Ectodermal cell (in vitro differentiated cells): ENCODE data around the gene TLR10.

Source experiments
- H3K27ac ChIP-seq: 2 replicates; pipeline ENCODE4 v1.7.0; 2013; ENCODE audit warnings: mild to moderate bottlenecking, low read depth, low read length; ENCODE audit not compliant: insufficient read depth, poor library complexity, severe bottlenecking
- H3K27me3 ChIP-seq: 2 replicates; pipeline ENCODE4 v1.7.0; 2013; ENCODE audit warnings: mild to moderate bottlenecking, low read length; ENCODE audit not compliant: insufficient read depth, control insufficient read depth, poor library complexity, severe bottlenecking
- H3K36me3 ChIP-seq: one replicate; pipeline ENCODE4 v1.7.0; 2013; ENCODE audit warnings: low read length; ENCODE audit not compliant: control insufficient read depth, insufficient read depth
- H3K4me1 ChIP-seq: one replicate; pipeline ENCODE4 v1.7.0; 2013; ENCODE audit warnings: low read length; ENCODE audit not compliant: control insufficient read depth, insufficient read depth
- H3K4me3 ChIP-seq: 2 replicates; pipeline ENCODE4 v1.7.0; 2013; ENCODE audit warnings: low read depth, low read length, control low read depth; ENCODE audit not compliant: insufficient read depth
- H3K9me3 ChIP-seq: 2 replicates; pipeline ENCODE4 v1.7.0; 2013; ENCODE audit warnings: mild to moderate bottlenecking, low read length, moderate library complexity; ENCODE audit not compliant: control insufficient read depth
- WGBS, 2 experiments: methylation state at CpG; one replicate each; pipeline ENCODE4 v1.1.7; 2013; ENCODE audit warnings: missing lambda C conversion rate in 2 of 2; 5-methylcytosine and 5-hydroxymethylcytosine counted together

Gene TLR10

GRCh38 chr4:38734446-38734845, 48.3 kb downstream of the TLR10 start:
- 93 to 94% methylated on average over 5 of the region's 5 CpGs for WGBS, 2 experiments
- Histone ChIP-seq H3K4me1 (no peaks in the 10 kb centered on the region), H3K9me3 (peaks cover 2% of the 10 kb centered on the region), H3K36me3 (no peaks in the 10 kb centered on the region), H3K4me3 (no peak overlapping the region), H3K27me3 (no peaks in the 10 kb centered on the region), H3K27ac (no peak overlapping the region)

GRCh38 chr4:38733663-38734062, 49.1 kb downstream of the TLR10 start:
- WGBS, 2 experiments, result 88 to 94% methylated on average over 2 of the region's 2 CpGs
- no peaks in the 10 kb centered on the region for H3K4me1 ChIP-seq
- no peak overlapping the region for H3K27ac ChIP-seq
- H3K4me3 ChIP-seq, result no peak overlapping the region
- H3K36me3 ChIP-seq, result no peaks in the 10 kb centered on the region
- no peaks in the 10 kb centered on the region for H3K27me3 ChIP-seq
- peaks cover 2% of the 10 kb centered on the region for H3K9me3 ChIP-seq

DNA sequence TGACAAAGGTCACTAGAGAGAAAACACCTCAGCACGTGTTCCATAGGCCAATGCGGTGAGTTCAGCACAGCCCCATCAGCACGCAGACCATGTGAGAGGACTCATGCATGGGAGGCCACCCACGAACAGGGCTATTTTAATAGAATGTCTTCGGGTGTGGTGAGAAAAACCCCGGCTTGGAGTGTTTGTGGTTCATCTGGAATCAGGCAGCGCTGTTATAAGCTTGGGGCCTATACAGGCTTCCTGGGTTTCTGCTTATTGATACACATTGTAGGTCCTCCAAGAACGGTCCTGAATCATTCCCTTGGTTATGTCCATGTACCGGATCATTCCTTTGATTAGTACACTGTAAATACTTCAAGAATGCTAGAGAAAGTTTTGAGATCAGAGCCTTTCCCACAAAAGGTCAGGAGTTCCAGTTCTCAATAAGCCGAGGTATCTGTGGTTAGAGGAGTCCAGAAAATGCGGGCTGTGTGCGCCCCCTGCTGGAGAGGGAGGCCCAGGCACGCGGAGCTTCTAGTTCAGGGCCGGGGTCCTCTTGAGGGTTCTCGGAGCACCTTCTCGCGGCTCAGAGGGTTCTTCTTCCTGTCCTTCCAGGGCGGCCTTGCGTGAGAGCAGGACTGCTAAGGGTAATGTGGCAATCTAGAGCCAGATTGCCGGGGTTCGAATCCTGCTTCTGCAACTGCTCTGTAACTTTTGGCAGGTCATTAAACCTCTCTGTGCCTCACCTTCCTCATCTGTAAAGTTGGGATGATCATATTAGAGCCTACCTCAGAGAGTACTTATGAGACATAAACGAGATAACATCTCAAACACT, 51.8 kb downstream of the TLR10 start:
- 46 to 54% methylated on average over 22 to 23 of the region's 23 CpGs for WGBS, 2 experiments
- Histone ChIP-seq H3K9me3 (peaks cover 2% of the 10 kb centered on the region), H3K36me3 (no peaks in the 10 kb centered on the region), H3K27me3 (no peaks in the 10 kb centered on the region), H3K27ac (no peak overlapping the region), H3K4me1 (no peaks in the 10 kb centered on the region), H3K4me3 (no peak overlapping the region)

DNA sequence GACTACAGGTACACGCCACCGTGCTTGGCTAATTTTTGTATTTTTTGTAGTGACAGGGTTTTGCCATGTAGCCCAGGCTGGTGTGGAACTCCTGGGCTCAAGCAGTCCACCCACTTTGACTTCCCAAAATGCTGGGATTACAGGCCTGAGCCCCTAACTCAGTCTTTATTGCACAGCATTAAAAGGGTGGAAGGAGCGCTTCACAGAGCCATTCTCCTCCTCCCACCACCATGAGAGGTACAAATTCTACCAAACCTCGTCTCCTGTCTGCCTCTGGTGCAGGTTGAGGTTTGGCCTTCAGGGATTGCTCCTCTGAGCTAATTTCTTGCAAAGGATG, 52.3 kb downstream of the TLR10 start:
- peaks cover 2% of the 10 kb centered on the region for H3K9me3 ChIP-seq
- H3K27me3 ChIP-seq, result no peaks in the 10 kb centered on the region
- H3K4me1 ChIP-seq, result no peaks in the 10 kb centered on the region
- no peak overlapping the region for H3K27ac ChIP-seq
- no peak overlapping the region for H3K4me3 ChIP-seq
- 92 to 94% methylated on average over 4 of the region's 4 CpGs for WGBS, 2 experiments
- no peaks in the 10 kb centered on the region for H3K36me3 ChIP-seq

GRCh38 chr4:38728631-38729141, 54.1 kb downstream of the TLR10 start:
- no peak overlapping the region for H3K4me3 ChIP-seq
- H3K9me3 ChIP-seq, result peaks cover 2% of the 10 kb centered on the region
- no peaks in the 10 kb centered on the region for H3K36me3 ChIP-seq
- H3K27me3 ChIP-seq, result no peaks in the 10 kb centered on the region
- WGBS, 2 experiments, result 69 to 74% methylated on average over 4 of the region's 4 CpGs
- no peaks in the 10 kb centered on the region for H3K4me1 ChIP-seq
- H3K27ac ChIP-seq, result no peak overlapping the region

DNA sequence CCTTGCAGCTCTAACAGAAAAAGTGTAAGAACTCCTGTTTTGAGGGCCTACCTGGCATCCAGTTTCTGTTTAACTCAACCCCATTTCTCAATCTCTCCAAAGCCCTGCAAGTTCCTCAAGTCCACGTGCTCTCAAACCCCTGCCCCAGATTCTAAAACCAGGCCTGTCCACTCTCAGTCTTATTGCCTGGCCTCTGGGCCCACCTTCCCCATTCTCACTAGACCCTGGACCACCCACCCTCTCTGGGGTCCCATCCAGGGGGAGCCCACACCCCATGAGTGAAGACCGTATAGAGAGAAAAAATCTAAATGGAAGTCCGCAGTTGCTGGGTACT, 58.3 kb downstream of the TLR10 start:
- Histone ChIP-seq H3K4me1 (no peaks in the 10 kb centered on the region), H3K9me3 (no peaks in the 10 kb centered on the region), H3K36me3 (no peaks in the 10 kb centered on the region), H3K27me3 (no peaks in the 10 kb centered on the region), H3K27ac (no peak overlapping the region), H3K4me3 (no peak overlapping the region)
- WGBS, 2 experiments, result 92 to 95% methylated on average over 3 of the region's 3 CpGs

- Histone ChIP-seq H3K27ac (no peak overlapping the region), H3K4me1 (no peaks in the 10 kb centered on the region), H3K27me3 (no peaks in the 10 kb centered on the region), H3K4me3 (no peak overlapping the region), H3K9me3 (no peaks in the 10 kb centered on the region), H3K36me3 (no peaks in the 10 kb centered on the region)
- 89 to 90% methylated on average over 7 of the region's 7 CpGs for WGBS, 2 experiments
Measured at GRCh38 chr4:38723726-38724474, 58.9 kb downstream of the TLR10 start.

GRCh38 chr4:38723114-38723513, 59.7 kb downstream of the TLR10 start:
- no peak overlapping the region for H3K27ac ChIP-seq
- H3K36me3 ChIP-seq, result no peaks in the 10 kb centered on the region
- WGBS, 2 experiments, result 77 to 83% methylated on average over 4 of the region's 4 CpGs
- no peaks in the 10 kb centered on the region for H3K9me3 ChIP-seq
- no peaks in the 10 kb centered on the region for H3K4me1 ChIP-seq
- H3K27me3 ChIP-seq, result no peaks in the 10 kb centered on the region
- H3K4me3 ChIP-seq, result no peak overlapping the region
